Endothelial cell of umbilical vein (primary cell): ENCODE measurements around the gene SPEF1. TPM values are rescaled to one million over a fixed set of nuclear protein-coding genes. Genes with fewer than 3 reads are reported as not detected.

Experiments
- BruUV-seq: library from RNA; stranded (reverse); fragments of 400-500 nt; replicated peaks from 2 replicates; lab custom pipeline; 2021; lab: Mats Ljungman, UMichigan
- CTCF ChIA-PET: fragments of 300-600, 350-600 bp; sonication (Branson Sonifier 250); formaldehyde crosslinking; loops from one replicate; lab custom pipeline; 2021; ENCODE audit warnings: antibody characterized with exemption, inconsistent platforms; lab: Charles Lee
- POLR2A ChIA-PET: fragments of 300-600, 350-600 bp; sonication (Branson Sonifier 250); formaldehyde crosslinking; loops from one replicate; lab custom pipeline; 2021; ENCODE audit warnings: antibody characterized with exemption, inconsistent platforms; lab: Charles Lee
- DNase-seq: peaks from one replicate; pipeline ENCODE4 v3.0.0-alpha.2; 2011; ENCODE audit warnings: low read depth, low spot score
- FAIRE-seq: peaks from 2 replicates; lab custom pipeline; 2011; peaks lifted over from hg19 to GRCh38; lab: Jason Lieb, UNC
- H2AFZ ChIP-seq: 2 replicates; pipeline ENCODE4 v1.6.0; 2012; ENCODE audit warnings: low read depth, low read length, control low read depth, inconsistent platforms
- H3K27ac ChIP-seq: 2 replicates; pipeline ENCODE4 v1.5.1; 2011; ENCODE audit warnings: low read depth, mild to moderate bottlenecking, control low read depth, low read length, moderate library complexity; ENCODE audit not compliant: insufficient read depth
- H3K27me3 ChIP-seq, 2 experiments: 2 replicates each; pipeline versions ENCODE4 v1.6.0 to v1.6.1; 2011; ENCODE audit warnings: low read length in 2 of 2, mixed read lengths in 1 of 2; ENCODE audit not compliant: control insufficient read depth in 2 of 2, insufficient read depth in 2 of 2
- H3K36me3 ChIP-seq, 2 experiments: 2 replicates in 1 of 2; 3 replicates in 1 of 2; pipeline ENCODE4 v1.5.1; 2011; ENCODE audit warnings: low read length in 2 of 2, mild to moderate bottlenecking in 1 of 2, moderate library complexity in 1 of 2; ENCODE audit not compliant: control insufficient read depth in 2 of 2, insufficient read depth in 2 of 2; ENCODE audit errors: extremely low read depth in 1 of 2
- H3K4me1 ChIP-seq: 3 replicates; pipeline ENCODE4 v1.5.1; 2011; ENCODE audit warnings: mild to moderate bottlenecking, low read length; ENCODE audit not compliant: control insufficient read depth, insufficient read depth; ENCODE audit errors: extremely low read depth
- H3K4me2 ChIP-seq: 2 replicates; pipeline ENCODE4 v1.6.1; 2011; ENCODE audit warnings: low read length, control low read depth, mixed read lengths; ENCODE audit not compliant: insufficient read depth
- H3K4me3 ChIP-seq, 3 experiments: fragments of 200-600 bp in 1 of 3; sonication (generic), shearing (Covaris generic) in 1 of 3; replicated peaks in 1 of 3; 2 replicates each; pipeline ENCODE4 v1.5.1; 2011 to 2016; ENCODE audit warnings: control low read depth in 3 of 3, low read length in 3 of 3, mild to moderate bottlenecking in 2 of 3, inconsistent platforms in 1 of 3, low read depth in 1 of 3, moderate library complexity in 1 of 3; ENCODE audit not compliant: insufficient read depth in 1 of 3
- H3K79me2 ChIP-seq: 2 replicates; pipeline ENCODE4 v1.6.0; 2012; ENCODE audit warnings: low read length, inconsistent platforms; ENCODE audit not compliant: control insufficient read depth, insufficient read depth
- H3K9ac ChIP-seq: replicated peaks from 2 replicates; pipeline ENCODE3; 2011; ENCODE audit warnings: low read length, control low read depth; ENCODE audit not compliant: insufficient read depth; ENCODE audit errors: extremely low read depth
- H3K9me1 ChIP-seq: replicated peaks from 3 replicates; pipeline ENCODE4 v1.6.0; 2011; ENCODE audit warnings: mild to moderate bottlenecking, low read length; ENCODE audit not compliant: control insufficient read depth, insufficient read depth; ENCODE audit errors: extremely low read depth
- H3K9me3 ChIP-seq: replicated peaks from 2 replicates; pipeline ENCODE4 v1.5.1; 2012; ENCODE audit warnings: low read length, inconsistent platforms; ENCODE audit not compliant: control insufficient read depth, insufficient read depth
- H4K20me1 ChIP-seq: replicated peaks from 2 replicates; pipeline ENCODE3; 2011; ENCODE audit warnings: mild to moderate bottlenecking, low read length; ENCODE audit not compliant: control insufficient read depth, insufficient read depth; ENCODE audit errors: extremely low read depth
- CTCF ChIP-seq, 2 donors: IDR thresholded peaks; 1 replicate in 1 of 2; 2 replicates in 1 of 2; pipeline ENCODE4 v1.5.1; 2011; ENCODE audit warnings: low read length in 2 of 2, mild to moderate bottlenecking in 2 of 2, moderate library complexity in 2 of 2, control low read depth in 1 of 2, inconsistent platforms in 1 of 2, low read depth in 1 of 2; ENCODE audit not compliant: insufficient read depth in 1 of 2; ENCODE audit errors: extremely low read depth in 1 of 2
- EZH2 ChIP-seq: IDR thresholded peaks from 2 replicates; pipeline ENCODE4 v1.6.1; 2012; ENCODE audit warnings: borderline replicate concordance, low read depth, mild to moderate bottlenecking, moderate library complexity, low read length, inconsistent platforms; ENCODE audit not compliant: severe bottlenecking
- FOS ChIP-seq: IDR thresholded peaks from 2 replicates; pipeline ENCODE4 v1.6.1; 2011; ENCODE audit warnings: mild to moderate bottlenecking, low read length, moderate library complexity, borderline replicate concordance; ENCODE audit not compliant: insufficient read depth
- GATA2 ChIP-seq: IDR thresholded peaks from 2 replicates; pipeline ENCODE4 v1.7.0; 2011; ENCODE audit warnings: low read depth, mild to moderate bottlenecking, moderate library complexity, mixed read lengths, low read length; ENCODE audit not compliant: insufficient read length, insufficient read depth
- JUN ChIP-seq: IDR thresholded peaks from 2 replicates; pipeline ENCODE4 v1.6.1; 2011; ENCODE audit warnings: borderline replicate concordance, low read depth; ENCODE audit not compliant: insufficient read length, insufficient read depth
- MYC ChIP-seq: IDR thresholded peaks from one replicate; pipeline ENCODE4 v1.6.1; 2011; ENCODE audit warnings: mild to moderate bottlenecking, low read depth, low read length
- POLR2A ChIP-seq: IDR thresholded peaks from 2 replicates; pipeline ENCODE4 v1.6.1; 2012; ENCODE audit warnings: low read depth, mild to moderate bottlenecking, control low read depth, low read length
- POLR2AphosphoS5 ChIP-seq: IDR thresholded peaks from 2 replicates; pipeline ENCODE4 v1.6.1; 2012; ENCODE audit warnings: low read depth, mild to moderate bottlenecking, control low read depth, low read length, moderate library complexity; ENCODE audit not compliant: insufficient read depth
- dilution Hi-C: fragments of 300-500 bp; cut with MboI; formaldehyde crosslinking; loops from one replicate; pipeline ENCODE4 v1.15.0; 2019; ENCODE audit warnings: low sequenced_read_pairs; ENCODE audit not compliant: extremely low pct_ligation_motif_present
- intact Hi-C: fragments of 100-400 bp; cut with micrococcal nuclease; formaldehyde crosslinking; loops from one replicate; pipeline ENCODE4 v1.10.0; 2022
- polyA plus RNA-seq, 4 experiments: library from polyadenylated mRNA; depleted of rRNA in 3 of 4; stranded (reverse) in 3 of 4; unstranded in 1 of 4; fragments of >200 nt; gene quantifications; 2 replicates each; pipeline versions ENCODE4 v1.2.1 to v1.2.3, GENCODE V29; 2011 to 2012; ENCODE audit warnings: missing spikeins in 1 of 4
- total RNA-seq: library from RNA; stranded (reverse); gene quantifications from 2 replicates; pipeline ENCODE4 v1.2.3, GENCODE V29; 2021
- TF ChIP-seq, protein P1 (sequence below): IDR thresholded peaks from 2 replicates; pipeline ENCODE4 v1.6.1; 2011; ENCODE audit not compliant: insufficient read depth, insufficient read length

The SPEF1 gene
- total and polyA plus RNA-seq, 2 donors (not counting 3 experiments of a cell fraction or from before 2014, with no cell fraction given): 0.07 to 0.44 TPM

- no peak for FAIRE-seq
- no peak overlapping the region for H3K4me3 ChIP-seq
- H3K9me1 ChIP-seq: no peaks in the 10 kb centered on the region
- H3K4me1 ChIP-seq: peaks cover 7% of the 10 kb centered on the region
- H3K79me2 ChIP-seq: peaks cover 4% of the 10 kb centered on the region
- TF ChIP-seq MYC (no peak), POLR2AphosphoS5 (no peak), CTCF (IDR thresholded peaks at IDR 0.05; ENCODE audit: extremely low read depth in 1 of 2, insufficient read depth in 1 of 2, low read depth in 1 of 2, low read length in 2 of 2) (no peak), GATA2 (no peak), FOS (no peak), EZH2 (no peak), POLR2A (no peak), JUN (no peak)
- TF ChIP-seq, protein P1, sequence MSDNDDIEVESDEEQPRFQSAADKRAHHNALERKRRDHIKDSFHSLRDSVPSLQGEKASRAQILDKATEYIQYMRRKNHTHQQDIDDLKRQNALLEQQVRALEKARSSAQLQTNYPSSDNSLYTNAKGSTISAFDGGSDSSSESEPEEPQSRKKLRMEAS: no peak
- H3K9me3 ChIP-seq: no peaks in the 10 kb centered on the region
- H3K36me3 ChIP-seq: peaks cover 2 to 19% of the 10 kb centered on the region in 2 experiments
- H3K9ac ChIP-seq: no peak overlapping the region
- dilution Hi-C loops (no loop called here), intact Hi-C loops (loop anchor here (2.0 kb wide), 1 partner anchor 15 kb away; no protein-coding TSS in a partner anchor)
- H3K27ac ChIP-seq: no peak overlapping the region
- no TSS peak for BruUV-seq
- CTCF ChIA-PET: no interaction called here
- no peak overlapping the region for H2AFZ ChIP-seq
- no peaks in the 10 kb centered on the region for H4K20me1 ChIP-seq
- DNase-seq: no peak
- no peaks in the 10 kb centered on the region for H3K27me3 ChIP-seq
- H3K4me2 ChIP-seq: no peak overlapping the region
- POLR2A ChIA-PET: no interaction called here
Measured at GRCh38 chr20:3823881-3824280, 42.6 kb upstream of the SPEF1 start.
